Measurements from ENCODE around the gene SLC48A1.

SLC48A1 gene

DNA sequence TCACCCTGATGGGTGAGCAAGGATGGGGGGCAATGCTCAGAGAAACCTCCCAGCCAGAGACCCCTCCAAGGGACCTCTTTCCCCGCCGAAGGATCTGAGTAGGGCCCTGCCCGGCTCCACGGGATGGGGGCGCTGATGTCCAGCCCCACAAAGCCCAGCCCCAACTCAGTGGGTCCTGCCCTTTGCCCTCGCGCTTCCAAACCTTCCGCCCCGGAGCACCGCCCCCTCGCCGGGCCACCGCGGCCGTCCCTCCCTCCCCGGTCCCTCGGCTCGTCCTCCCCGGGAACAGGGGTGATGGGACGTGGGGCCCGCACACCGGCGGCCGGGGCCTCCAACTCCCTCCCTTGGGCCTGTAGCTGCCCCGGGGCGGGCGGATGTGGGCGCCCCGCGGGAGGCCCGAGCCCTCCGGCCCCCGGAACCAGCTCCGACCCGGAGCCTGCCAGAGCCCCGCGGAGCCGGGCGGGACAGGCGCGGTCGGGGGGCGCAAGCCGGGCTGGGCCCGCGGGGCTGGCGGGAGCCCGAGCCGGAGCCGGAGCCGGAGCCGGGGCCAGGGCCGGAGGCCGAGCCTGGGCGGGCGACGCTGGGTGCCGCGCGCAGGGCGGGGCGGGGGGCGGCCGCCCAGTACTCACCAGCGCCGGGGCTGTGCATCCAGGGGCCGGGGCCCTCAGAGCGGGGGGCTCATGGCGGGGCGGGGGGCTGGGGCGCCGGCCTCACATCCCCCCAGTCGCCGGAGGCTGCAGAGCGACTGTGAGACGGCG lies 46.3 kb downstream of the SLC48A1 start:
- Histone ChIP-seq H3K79me2 (ENCODE audit: insufficient read depth, low read length) (peaks cover 33% of the 10 kb centered on the region), H3K9me3 (ENCODE audit: low read length) (no peaks in the 10 kb centered on the region), H3K4me2 (ENCODE audit: low read length) (peak overlapping the region; percentile 70), H3K36me3 (ENCODE audit: insufficient read depth, low read length) (peaks cover 10% of the 10 kb centered on the region; the same call in 1 of the 2 replicates), H4K20me1 (ENCODE audit: insufficient read depth, low read length) (no peaks in the 10 kb centered on the region), H3F3A (ENCODE audit: insufficient read depth, low read length) (no peaks in the 10 kb centered on the region), H3K9me2 (ENCODE audit: low read depth, low read length) (no peaks in the 10 kb centered on the region), H3K9ac (ENCODE audit: low read length) (peak overlapping the region; percentile 87), H3K4me1 (ENCODE audit: insufficient read depth, low read length, severe bottlenecking) (peaks cover 86% of the 10 kb centered on the region), H3K4me3 (ENCODE audit: low read depth, low read length, poor library complexity, severe bottlenecking) (peak overlapping the region; percentile 96), H3K27ac (ENCODE audit: low read depth, low read length, poor library complexity, severe bottlenecking) (peak overlapping the region; percentile 98), H3K27me3 (ENCODE audit: insufficient read depth, low read length) (no peaks in the 10 kb centered on the region), H2AFZ (ENCODE audit: low read length) (no peak overlapping the region)
- no peak for TF ChIP-seq EZH2 (IDR thresholded peaks at IDR 0.05; ENCODE audit: borderline replicate concordance, low read length)
- TF ChIP-seq, protein P1, sequence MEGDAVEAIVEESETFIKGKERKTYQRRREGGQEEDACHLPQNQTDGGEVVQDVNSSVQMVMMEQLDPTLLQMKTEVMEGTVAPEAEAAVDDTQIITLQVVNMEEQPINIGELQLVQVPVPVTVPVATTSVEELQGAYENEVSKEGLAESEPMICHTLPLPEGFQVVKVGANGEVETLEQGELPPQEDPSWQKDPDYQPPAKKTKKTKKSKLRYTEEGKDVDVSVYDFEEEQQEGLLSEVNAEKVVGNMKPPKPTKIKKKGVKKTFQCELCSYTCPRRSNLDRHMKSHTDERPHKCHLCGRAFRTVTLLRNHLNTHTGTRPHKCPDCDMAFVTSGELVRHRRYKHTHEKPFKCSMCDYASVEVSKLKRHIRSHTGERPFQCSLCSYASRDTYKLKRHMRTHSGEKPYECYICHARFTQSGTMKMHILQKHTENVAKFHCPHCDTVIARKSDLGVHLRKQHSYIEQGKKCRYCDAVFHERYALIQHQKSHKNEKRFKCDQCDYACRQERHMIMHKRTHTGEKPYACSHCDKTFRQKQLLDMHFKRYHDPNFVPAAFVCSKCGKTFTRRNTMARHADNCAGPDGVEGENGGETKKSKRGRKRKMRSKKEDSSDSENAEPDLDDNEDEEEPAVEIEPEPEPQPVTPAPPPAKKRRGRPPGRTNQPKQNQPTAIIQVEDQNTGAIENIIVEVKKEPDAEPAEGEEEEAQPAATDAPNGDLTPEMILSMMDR (IDR thresholded peaks at IDR 0.05; ENCODE audit: low read length) = peak; percentile 33; the same call in 1 of the 2 replicates

DNA sequence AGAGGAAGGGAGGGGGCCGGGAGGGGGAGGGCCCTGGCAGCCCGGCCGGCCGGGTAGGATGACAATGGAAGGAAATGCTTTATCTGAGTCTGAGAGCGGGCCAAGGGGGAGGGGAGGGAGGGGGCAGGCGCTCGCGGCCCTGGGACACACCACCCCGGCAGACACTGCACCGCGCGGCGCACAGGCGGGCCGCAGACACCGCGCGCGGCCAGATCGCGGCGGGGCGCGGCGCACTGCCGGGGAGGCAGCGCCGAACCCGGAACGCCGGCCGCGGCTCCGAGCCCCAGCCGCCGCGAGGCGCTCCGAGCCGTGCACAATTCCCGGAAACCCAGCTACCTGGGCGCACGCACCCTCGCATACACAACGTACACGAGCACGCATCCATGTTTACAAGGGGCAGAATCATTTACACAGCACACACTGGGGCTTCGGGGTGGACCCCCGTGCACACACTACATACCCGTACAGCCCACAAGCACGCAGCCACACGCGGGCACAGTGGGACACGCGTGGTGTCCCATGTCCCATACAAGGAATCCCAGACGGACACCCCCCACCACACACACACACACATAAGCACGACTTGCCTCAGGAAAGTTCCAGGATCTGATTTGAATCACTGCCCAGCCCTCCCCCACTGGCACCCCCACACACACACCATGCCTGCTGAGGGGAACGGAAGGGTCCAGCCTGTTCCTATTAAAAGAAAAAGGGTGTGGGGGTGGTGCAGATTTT lies 47.0 kb downstream of the SLC48A1 start, which contains the start of gene HDAC7:
HDAC7 (minus strand) TSS at position 8 of the 735 bp plus-strand sequence. CDS start 118 bp downstream, outside the sequence.
- TF ChIP-seq EZH2 (IDR thresholded peaks at IDR 0.05; ENCODE audit: borderline replicate concordance, low read length) = no peak
- TF ChIP-seq, protein P1 (IDR thresholded peaks at IDR 0.05; ENCODE audit: low read length) = no peak
- H3K9me3 ChIP-seq (ENCODE audit: low read length) = no peaks in the 10 kb centered on the region
- no peak within 1 kb of the TSS for H2AFZ ChIP-seq (ENCODE audit: low read length)
- H3K27ac ChIP-seq (ENCODE audit: low read depth, low read length, poor library complexity, severe bottlenecking) = peak within 1 kb of the TSS; percentile 98
- peaks cover 86% of the 10 kb centered on the region for H3K4me1 ChIP-seq (ENCODE audit: insufficient read depth, low read length, severe bottlenecking)
- peak within 1 kb of the TSS; percentile 80 for H3K4me2 ChIP-seq (ENCODE audit: low read length)
- peaks cover 4% of the 10 kb centered on the region; the same call in 1 of the 2 replicates for H3K36me3 ChIP-seq (ENCODE audit: insufficient read depth, low read length)
- no peaks in the 10 kb centered on the region for H3K9me2 ChIP-seq (ENCODE audit: low read depth, low read length)
- H3F3A ChIP-seq (ENCODE audit: insufficient read depth, low read length) = no peaks in the 10 kb centered on the region
- H3K9ac ChIP-seq (ENCODE audit: low read length) = peak within 1 kb of the TSS; percentile 87
- no peaks in the 10 kb centered on the region for H3K27me3 ChIP-seq (ENCODE audit: insufficient read depth, low read length)
- H3K4me3 ChIP-seq (ENCODE audit: low read depth, low read length, poor library complexity, severe bottlenecking) = peak within 1 kb of the TSS; percentile 96
- H3K79me2 ChIP-seq (ENCODE audit: insufficient read depth, low read length) = peaks cover 33% of the 10 kb centered on the region
- no peaks in the 10 kb centered on the region for H4K20me1 ChIP-seq (ENCODE audit: insufficient read depth, low read length)

DNA sequence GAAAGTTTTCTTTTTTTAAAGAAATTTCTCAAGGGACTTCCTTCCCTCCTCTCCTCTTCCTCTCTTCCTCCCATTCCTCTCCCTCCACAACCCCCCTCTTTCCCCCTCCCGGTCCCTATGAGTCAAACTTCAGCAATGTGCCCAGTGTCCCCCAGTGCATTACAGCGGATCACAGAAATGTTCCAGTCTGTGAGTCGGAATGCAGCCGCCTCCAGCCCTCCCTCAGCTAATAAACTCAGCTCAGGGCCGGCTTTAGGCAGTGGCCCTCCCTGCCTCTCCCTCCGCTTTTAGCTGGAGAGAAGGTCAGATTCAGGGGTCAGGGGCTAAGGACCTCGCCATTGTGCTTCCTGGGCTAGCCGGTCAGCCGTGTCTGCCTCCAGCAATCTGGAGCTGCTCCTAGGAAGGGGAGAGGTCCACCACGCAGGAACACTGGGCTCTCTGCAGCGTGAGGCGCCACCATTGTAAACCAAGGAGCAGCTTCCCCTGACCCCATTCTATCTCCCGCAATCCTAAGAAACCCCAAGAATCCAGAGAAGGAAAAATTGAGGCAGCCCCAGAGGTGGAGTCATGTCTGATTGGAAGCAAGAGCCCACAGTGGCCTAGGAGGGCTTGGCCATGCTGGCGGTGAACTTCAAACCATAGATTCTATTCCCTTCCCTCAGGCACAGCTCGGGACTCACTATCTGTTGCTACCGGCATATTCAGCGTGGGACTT lies 47.8 kb downstream of the SLC48A1 start:
- peaks cover 33% of the 10 kb centered on the region for H3K79me2 ChIP-seq (ENCODE audit: insufficient read depth, low read length)
- TF ChIP-seq, protein P1 (IDR thresholded peaks at IDR 0.05; ENCODE audit: low read length) = no peak
- TF ChIP-seq EZH2 (IDR thresholded peaks at IDR 0.05; ENCODE audit: borderline replicate concordance, low read length) = no peak
- H3K9me2 ChIP-seq (ENCODE audit: low read depth, low read length) = no peaks in the 10 kb centered on the region
- no peak overlapping the region for H2AFZ ChIP-seq (ENCODE audit: low read length)
- peak overlapping the region; percentile 96 for H3K4me3 ChIP-seq (ENCODE audit: low read depth, low read length, poor library complexity, severe bottlenecking)
- peak overlapping the region; percentile 76 for H3K27ac ChIP-seq (ENCODE audit: low read depth, low read length, poor library complexity, severe bottlenecking)
- no peaks in the 10 kb centered on the region for H4K20me1 ChIP-seq (ENCODE audit: insufficient read depth, low read length)
- H3K4me1 ChIP-seq (ENCODE audit: insufficient read depth, low read length, severe bottlenecking) = peaks cover 86% of the 10 kb centered on the region
- no peaks in the 10 kb centered on the region for H3F3A ChIP-seq (ENCODE audit: insufficient read depth, low read length)
- H3K36me3 ChIP-seq (ENCODE audit: insufficient read depth, low read length) = peaks cover 3% of the 10 kb centered on the region; the same call in 1 of the 2 replicates
- peak overlapping the region; percentile 87 for H3K9ac ChIP-seq (ENCODE audit: low read length)
- H3K27me3 ChIP-seq (ENCODE audit: insufficient read depth, low read length) = no peaks in the 10 kb centered on the region
- H3K4me2 ChIP-seq (ENCODE audit: low read length) = peak overlapping the region; percentile 80
- no peaks in the 10 kb centered on the region for H3K9me3 ChIP-seq (ENCODE audit: low read length)

Measured in OCI-LY1 (cell line).